ENCODE results near the gene JMJD7.

JMJD7 gene

GRCh38 chr15:41827880-41828806 lies at the start of gene JMJD7:
JMJD7 (plus strand) TSS chr15:41828092; CDS start chr15:41828125, 33 bp downstream.
- H3K4me3 ChIP-seq (ENCODE audit: low read length): peak within 1 kb of the TSS; percentile 80
- no peak for TF ChIP-seq CTCF (IDR thresholded peaks at IDR 0.05; ENCODE audit: insufficient read depth, low read depth, low read length, missing control alignments)
- peak; percentile 92 for DNase-seq (ENCODE audit: low read depth)

GRCh38 chr15:41778521-41778920 lies 49.4 kb upstream of the JMJD7 start:
- no peak for DNase-seq (ENCODE audit: low read depth)
- TF ChIP-seq CTCF (IDR thresholded peaks at IDR 0.05; ENCODE audit: insufficient read depth, low read depth, low read length, missing control alignments): no peak

GRCh38 chr15:41779662-41780157 lies 48.2 kb upstream of the JMJD7 start:
- no peak overlapping the region for H3K4me3 ChIP-seq (ENCODE audit: low read length)
- no peak for TF ChIP-seq CTCF (IDR thresholded peaks at IDR 0.05; ENCODE audit: insufficient read depth, low read depth, low read length, missing control alignments)
- peak; percentile 31 for DNase-seq (ENCODE audit: low read depth)

More at GRCh38 chr15:41778521-41778920, 49.4 kb upstream of the JMJD7 start:
- H3K4me3 ChIP-seq (ENCODE audit: low read length): no peak overlapping the region

- no peak overlapping the region for H3K4me3 ChIP-seq (ENCODE audit: low read length)
- DNase-seq (ENCODE audit: low read depth): no peak
- TF ChIP-seq CTCF (IDR thresholded peaks at IDR 0.05; ENCODE audit: insufficient read depth, low read depth, low read length, missing control alignments): no peak
These were observed 47.6 kb upstream of the JMJD7 start for GRCh38 chr15:41780266-41780665.

- no peak for TF ChIP-seq CTCF (IDR thresholded peaks at IDR 0.05; ENCODE audit: insufficient read depth, low read depth, low read length, missing control alignments)
- no peak overlapping the region for H3K4me3 ChIP-seq (ENCODE audit: low read length)
- DNase-seq (ENCODE audit: low read depth): no peak
These were observed 47.2 kb upstream of the JMJD7 start for GRCh38 chr15:41780727-41781126.

- no peak for DNase-seq (ENCODE audit: low read depth)
- no peak for TF ChIP-seq CTCF (IDR thresholded peaks at IDR 0.05; ENCODE audit: insufficient read depth, low read depth, low read length, missing control alignments)
- H3K4me3 ChIP-seq (ENCODE audit: low read length): no peak overlapping the region
These were observed 45.3 kb upstream of the JMJD7 start for GRCh38 chr15:41782371-41783282.

Measured in epithelial cell of esophagus (primary cell).